Measurements from ENCODE around the gene PLEKHH1.
A peak's percentile ranks its signal among the peaks of the same experiment; 100 is the strongest.
"Not testable (repeated sequence)": the region's sequence is repeated elsewhere in the genome, so short reads cannot be mapped to it uniquely, and the experiment has no call there.

Gene PLEKHH1

DNA sequence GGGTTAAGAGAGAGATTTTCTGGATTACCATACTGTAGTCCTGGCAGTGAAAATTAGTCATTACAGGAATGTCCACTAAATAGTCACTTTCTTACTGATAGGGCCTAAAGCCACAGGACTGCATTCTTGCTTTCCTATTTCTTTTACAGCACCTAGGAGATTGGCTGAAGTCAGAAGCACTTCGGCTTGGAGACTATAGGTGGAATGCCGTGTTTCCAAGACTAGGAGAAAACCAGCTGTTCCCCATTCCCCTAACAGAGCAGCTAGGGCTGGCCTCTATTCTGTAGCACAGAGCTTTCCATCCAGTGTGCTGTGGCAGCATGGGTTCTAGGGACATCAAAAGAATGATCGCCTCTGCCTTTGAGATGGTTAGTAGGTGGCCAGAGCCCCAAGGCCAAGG, 51.9 kb downstream of the PLEKHH1 start:
- no peak for FAIRE-seq

DNA sequence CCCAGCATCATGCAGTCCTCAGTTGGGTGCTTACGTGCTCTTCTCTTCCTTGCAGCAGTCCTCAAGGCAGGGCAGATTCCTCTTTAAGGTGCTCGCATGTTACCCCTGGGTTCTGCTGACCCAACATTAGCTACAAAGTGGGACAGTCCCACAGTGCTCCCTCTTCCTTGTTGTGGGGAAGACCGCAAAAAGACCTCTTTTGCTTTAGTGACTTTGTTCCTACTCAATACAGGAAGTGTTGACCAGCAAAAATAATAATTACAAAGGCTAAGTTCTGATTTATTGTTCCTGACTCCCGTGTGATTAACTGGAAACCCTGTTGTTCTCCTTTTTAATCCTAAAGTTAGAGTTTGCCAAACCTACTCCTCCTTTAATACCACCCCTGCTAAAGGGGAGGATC, 53.3 kb downstream of the PLEKHH1 start:
- FAIRE-seq, result no peak

- FAIRE-seq, result no peak
These were observed 56.2 kb downstream of the PLEKHH1 start for GRCh38 chr14:67589204-67589770.

DNA sequence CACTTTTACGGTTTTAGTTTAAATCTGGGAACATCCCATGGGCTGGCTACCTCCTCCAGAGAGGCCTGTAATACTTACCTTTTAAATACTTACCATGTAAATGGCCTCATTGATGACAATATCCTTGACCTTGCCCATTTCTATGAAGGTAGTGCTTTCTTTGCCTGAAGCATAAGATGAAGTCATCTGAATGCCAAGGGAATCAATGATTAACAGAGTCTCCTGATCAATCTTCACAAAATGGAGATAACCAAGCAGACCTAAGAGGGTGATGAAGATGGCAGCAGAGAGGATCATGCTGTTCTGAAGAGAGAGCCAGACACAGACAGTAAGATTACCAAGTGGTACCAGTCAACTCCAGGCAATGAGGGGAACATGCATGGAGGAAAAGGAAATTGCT, 60.6 kb downstream of the PLEKHH1 start:
- FAIRE-seq, result not testable (repeated sequence)

GRCh38 chr14:67595392-67595791, 62.3 kb downstream of the PLEKHH1 start:
- FAIRE-seq, result no peak

- FAIRE-seq, result no peak
These were observed 66.8 kb downstream of the PLEKHH1 start, which contains the start of gene PIGH for GRCh38 chr14:67599698-67600561. Gene PIGH (minus strand): TSS chr14:67600268. CDS start chr14:67600203, 65 bp downstream.

GRCh38 chr14:67600562-67600974, 67.5 kb downstream of the PLEKHH1 start:
- FAIRE-seq, result not testable (repeated sequence)

DNA sequence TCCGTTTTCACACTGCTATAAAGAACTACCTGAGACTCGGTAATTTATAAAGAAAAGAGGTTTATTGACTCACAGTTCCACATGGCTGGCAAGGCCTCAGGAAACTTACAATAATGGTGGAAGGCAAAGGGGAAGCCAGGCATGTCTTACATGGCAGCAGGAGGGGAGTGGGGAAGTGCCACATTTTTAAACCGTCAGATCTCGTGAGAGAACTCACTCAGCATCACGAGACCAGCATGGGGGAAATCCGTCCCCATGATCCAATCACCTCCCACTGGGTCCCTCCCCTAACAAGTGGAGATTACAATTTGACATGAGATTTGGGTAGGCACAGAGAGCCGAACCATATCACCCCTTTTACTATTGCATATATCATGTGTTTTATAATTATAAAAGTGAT, 69.0 kb downstream of the PLEKHH1 start:
- FAIRE-seq, result no peak

GRCh38 chr14:67602995-67603545, 70.0 kb downstream of the PLEKHH1 start:
- no peak for FAIRE-seq

- FAIRE-seq, result no peak
These were observed 74.6 kb downstream of the PLEKHH1 start for GRCh38 chr14:67607646-67608045.

GRCh38 chr14:67609642-67610310, 76.7 kb downstream of the PLEKHH1 start:
- no peak for FAIRE-seq

DNA sequence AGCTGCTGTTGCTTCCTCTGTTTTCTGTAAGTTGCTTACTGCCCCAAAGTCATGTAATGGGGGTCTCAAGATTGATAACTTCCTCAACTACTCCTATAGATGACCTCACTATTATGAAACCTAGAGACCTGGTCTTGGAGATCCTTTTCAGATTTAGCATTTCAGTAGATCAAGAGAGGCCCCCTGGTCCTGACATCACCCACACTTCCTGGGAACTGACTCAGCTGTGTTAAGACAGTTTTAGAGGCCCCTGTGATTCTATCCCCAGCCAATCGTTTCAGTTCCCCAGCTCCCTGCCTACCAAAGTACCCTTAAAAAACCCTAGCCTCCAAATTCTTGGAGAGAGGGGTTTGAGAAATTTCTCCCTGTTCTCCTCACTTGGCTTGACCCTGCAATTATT, 77.4 kb downstream of the PLEKHH1 start:
- FAIRE-seq, result no peak

DNA sequence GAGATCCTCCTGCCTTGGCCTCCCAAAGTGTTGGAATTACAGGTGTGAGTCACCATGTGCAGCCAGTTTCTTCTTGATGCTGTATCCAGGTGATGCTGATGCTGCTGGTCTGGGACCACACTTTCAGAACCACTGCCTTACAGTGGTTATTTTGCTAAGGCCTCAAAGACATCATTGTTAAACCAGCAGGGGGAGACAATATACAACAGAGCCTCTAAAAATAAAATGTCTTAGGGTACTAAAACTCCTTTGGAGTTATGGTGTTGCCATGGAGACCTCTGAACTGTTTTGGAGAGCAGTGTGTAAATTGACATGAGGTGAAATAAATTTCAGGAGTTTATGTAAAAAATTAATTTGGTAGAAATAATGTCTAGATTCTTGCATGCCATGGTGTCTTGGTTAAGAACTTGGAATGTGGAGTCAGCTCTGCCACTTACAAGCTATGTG, 85.5 kb downstream of the PLEKHH1 start:
- peak; percentile 77 for FAIRE-seq

DNA sequence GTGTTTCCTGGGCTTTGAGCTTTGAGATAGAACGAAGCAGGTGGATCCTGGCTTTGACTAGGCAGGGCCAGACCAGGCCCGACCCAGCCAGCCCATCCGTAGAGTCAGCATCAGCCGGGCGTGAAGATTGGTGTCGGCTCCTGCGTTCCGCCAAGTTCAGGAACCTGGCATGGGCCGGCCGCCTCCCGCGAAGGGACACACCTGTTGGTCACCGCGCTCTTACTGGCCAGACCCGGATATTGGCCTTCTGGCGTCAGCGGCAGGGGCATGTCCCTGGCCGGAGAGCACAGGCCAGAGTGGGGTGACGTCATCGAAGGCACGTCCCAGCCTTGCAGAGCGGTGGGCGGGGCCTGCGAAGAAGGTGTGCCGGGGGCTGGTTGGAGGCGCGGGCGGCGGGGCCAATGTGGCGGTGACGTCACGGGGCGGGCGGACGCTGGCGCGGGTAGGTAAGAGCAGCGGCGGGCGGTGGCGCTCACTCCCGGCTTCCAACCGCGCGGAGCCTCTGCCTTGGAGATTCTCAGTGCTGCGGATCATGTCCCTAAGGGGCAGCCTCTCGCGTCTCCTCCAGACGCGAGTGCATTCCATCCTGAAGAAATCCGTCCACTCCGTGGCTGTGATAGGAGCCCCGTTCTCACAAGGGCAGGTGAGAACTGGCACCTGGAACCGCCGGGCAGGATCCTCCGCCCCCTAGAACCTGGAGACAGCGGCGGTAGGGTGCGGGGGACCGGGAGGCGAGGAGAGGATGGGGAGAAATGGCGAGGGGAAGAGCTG, 86.5 kb downstream of the PLEKHH1 start, which contains the start of gene ARG2:
ARG2 (plus strand) TSS at position 475 of the 771 bp plus-strand sequence; CDS start at position 533, 58 bp downstream.
- FAIRE-seq, result no peak

DNA sequence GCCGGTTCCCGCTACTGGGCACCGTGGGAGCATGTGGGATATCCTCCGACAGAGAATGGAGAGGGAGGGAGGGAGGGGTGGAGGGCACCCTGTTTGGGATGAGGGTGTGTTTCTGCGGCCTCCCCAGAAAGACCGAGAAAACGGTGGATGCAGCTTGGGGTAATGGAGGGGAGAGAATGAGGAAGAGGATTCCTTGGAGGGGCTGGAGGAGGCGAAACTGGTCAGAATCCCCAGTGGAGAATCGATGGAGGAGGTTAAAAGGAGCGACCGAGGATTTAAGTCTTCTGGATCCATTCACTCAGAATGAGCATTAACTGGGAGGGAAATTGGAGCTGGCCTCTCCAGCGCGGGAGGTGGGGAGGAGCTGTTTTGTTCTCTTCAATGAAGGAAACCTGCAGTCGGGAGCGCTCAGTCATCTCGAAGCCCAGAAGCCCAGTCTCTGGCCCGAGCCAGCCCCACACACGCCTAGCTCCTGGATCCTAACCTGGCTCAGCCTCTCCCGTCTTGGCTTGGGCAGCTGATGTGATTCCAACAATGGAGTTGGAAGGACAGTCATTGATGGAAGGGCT, 87.2 kb downstream of the PLEKHH1 start:
- FAIRE-seq, result no peak

DNA sequence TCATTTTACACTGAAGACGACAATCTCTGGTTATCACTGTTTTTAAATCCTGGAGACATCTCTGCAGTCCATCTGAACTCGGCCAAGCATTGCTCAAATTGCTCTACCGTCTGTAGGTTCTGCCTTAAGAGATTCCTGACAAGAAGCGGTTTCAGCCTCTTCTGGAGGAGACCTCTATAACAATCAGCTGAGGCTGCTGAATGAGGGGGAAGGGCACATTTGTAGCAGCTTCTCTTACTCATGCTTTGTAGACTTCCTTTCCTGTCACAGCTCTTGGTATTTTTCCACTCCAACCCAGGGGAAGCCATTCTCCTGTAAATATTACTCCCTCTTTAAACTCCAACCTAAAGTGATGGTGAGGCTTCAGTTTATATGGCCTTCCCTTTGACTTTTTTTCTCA, 89.6 kb downstream of the PLEKHH1 start:
- peak; percentile 89 for FAIRE-seq

DNA sequence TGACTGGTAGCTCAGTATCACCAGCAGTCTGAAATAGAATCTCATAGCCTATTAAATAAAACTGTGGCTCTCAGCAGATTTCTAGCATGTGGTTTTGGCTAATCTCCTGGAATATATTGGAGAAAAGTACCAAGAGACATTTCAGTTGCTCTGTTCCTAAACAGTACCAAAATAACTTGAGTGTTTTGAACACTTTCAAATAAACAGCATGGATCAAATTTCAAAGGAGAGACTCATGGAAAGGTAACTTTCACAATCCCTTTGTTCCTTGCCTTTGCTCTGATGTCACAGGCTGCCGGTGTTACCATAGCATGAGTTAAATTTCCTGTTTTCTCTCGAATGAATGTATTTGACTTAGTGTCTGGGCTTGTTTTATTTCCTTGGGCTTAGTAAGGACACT, 90.0 kb downstream of the PLEKHH1 start:
- FAIRE-seq, result no peak

- not testable (repeated sequence) for FAIRE-seq
These were observed 93.0 kb downstream of the PLEKHH1 start for GRCh38 chr14:67626131-67626530.

GRCh38 chr14:67627519-67627918, 94.4 kb downstream of the PLEKHH1 start:
- no peak for FAIRE-seq

GRCh38 chr14:67630186-67630585, 97.1 kb downstream of the PLEKHH1 start:
- FAIRE-seq, result no peak

DNA sequence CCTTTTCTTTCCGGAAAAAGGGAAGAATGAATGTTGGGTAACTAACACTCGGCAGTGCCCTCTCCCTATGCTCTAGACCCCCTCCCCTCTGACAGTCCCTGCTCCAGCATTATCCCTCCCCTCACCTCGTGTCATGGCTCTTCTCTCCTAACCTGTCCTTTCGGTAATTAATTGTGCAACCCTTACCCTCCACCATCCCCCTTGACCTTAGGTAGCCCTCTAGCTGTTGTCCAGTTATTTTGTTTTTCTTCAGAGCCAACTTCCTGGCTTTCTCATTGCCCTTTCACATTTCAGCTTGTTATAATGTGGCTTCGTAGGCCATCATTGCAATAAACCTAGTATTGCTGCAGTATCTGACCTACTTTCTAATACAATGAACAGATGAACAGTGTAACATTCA, 97.8 kb downstream of the PLEKHH1 start:
- FAIRE-seq, result no peak
